ENCODE results near the gene SPRR2E.
"Not testable (repeated sequence)": the region's sequence is repeated elsewhere in the genome, so short reads cannot be mapped to it uniquely, and the experiment has no call there.

The SPRR2E gene

DNA sequence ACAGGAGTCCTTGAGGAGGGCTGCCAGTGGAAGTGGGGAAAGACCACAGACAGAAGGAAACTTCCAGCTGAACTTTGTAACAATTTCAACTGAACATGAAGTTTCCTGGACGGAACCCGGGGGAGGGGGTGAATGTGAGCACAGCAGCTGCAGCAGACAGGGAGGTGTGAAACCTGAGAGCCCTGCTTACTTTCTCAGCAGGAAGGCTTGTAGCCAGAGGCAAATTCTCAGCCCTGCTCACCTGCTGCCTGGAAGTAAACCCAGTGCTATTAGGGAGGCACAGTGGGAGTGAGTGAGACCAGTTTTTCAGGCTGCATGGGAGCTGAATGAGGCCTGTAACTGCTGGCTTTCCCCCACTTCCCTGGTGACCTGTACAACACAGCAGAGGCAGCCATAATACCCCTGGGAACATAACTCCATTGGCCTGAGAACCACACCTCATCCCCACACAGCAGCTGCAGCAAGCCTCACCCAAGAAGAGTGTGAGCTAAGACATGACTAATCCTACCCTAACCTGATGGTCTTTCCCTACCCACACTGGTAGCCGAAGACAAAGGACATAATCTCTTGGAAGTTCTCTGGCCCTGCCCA is 28.6 kb upstream of the SPRR2E start:
- DNase-seq (ENCODE audit: low read depth, low spot score): no peak
- Histone ChIP-seq H3K4me3 (no peak overlapping the region), H3K27ac (no peak overlapping the region), H3K9me3 (ENCODE audit: low read depth, low read length) (no peaks in the 10 kb centered on the region), H3K36me3 (ENCODE audit: insufficient read depth, low read length) (no peaks in the 10 kb centered on the region), H3K9ac (ENCODE audit: insufficient read length) (no peak overlapping the region)
- TF ChIP-seq EZH2 (IDR thresholded peaks at IDR 0.05) (no peak), FOXP2 (optimal IDR thresholded peaks at IDR 0.05; ENCODE audit: control extremely low read depth, extremely low read length, insufficient read depth) (no peak), POLR2AphosphoS5 (IDR thresholded peaks at IDR 0.05; ENCODE audit: borderline replicate concordance, low read depth, low read length) (no peak)

DNA sequence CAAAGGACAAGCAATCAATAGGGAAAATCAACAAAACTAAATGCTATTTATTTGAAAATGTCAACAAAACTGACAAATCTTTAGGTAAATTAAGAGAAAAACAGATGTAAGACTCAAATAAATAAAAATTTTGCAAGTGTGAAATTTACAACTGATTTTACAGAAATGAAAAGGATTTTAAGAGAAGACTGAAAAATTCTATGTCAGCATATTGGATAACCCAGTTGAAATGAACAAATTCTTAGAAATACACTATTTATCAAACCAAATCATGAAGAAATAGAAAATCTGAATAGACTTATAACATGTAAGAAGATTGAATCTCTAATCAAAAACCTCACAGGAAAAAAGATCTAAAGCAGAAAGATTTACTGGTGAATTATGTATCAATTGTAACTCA is 26.6 kb upstream of the SPRR2E start:
- H3K9ac ChIP-seq (ENCODE audit: insufficient read length): no peak overlapping the region
- TF ChIP-seq POLR2AphosphoS5 (IDR thresholded peaks at IDR 0.05; ENCODE audit: borderline replicate concordance, low read depth, low read length): no peak
- TF ChIP-seq FOXP2 (optimal IDR thresholded peaks at IDR 0.05; ENCODE audit: control extremely low read depth, extremely low read length, insufficient read depth): no peak
- TF ChIP-seq EZH2 (IDR thresholded peaks at IDR 0.05): no peak
- DNase-seq (ENCODE audit: low read depth, low spot score): no peak
- no peaks in the 10 kb centered on the region for H3K36me3 ChIP-seq (ENCODE audit: insufficient read depth, low read length)
- H3K4me3 ChIP-seq: no peak overlapping the region
- H3K9me3 ChIP-seq (ENCODE audit: low read depth, low read length): no peaks in the 10 kb centered on the region
- H3K27ac ChIP-seq: no peak overlapping the region

DNA sequence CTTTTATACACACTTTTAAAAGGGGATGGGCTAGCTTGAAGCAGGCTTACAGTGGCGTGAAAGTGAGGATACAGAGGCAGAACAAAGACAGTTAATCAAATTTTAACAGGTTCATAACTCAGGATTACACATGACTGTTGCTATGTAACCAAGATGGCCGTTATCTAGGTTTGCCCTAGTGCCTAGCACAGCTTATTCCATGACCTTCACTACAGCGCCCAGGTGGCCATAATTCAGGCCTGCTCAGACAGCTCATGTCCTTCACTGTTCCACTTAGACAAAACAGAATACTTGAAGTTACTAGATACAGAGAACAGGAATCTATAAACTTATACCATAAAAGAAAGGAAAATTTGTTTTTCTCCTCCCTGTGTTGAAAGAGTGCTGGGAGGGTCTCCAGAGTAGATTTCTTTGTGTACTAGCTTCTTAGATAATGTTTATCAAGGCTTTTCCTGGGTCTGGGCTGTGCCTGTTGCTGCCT is 25.2 kb upstream of the SPRR2E start:
- H3K36me3 ChIP-seq (ENCODE audit: insufficient read depth, low read length): no peaks in the 10 kb centered on the region
- no peaks in the 10 kb centered on the region for H3K9me3 ChIP-seq (ENCODE audit: low read depth, low read length)
- TF ChIP-seq EZH2 (IDR thresholded peaks at IDR 0.05) (no peak), POLR2AphosphoS5 (IDR thresholded peaks at IDR 0.05; ENCODE audit: borderline replicate concordance, low read depth, low read length) (no peak), FOXP2 (optimal IDR thresholded peaks at IDR 0.05; ENCODE audit: control extremely low read depth, extremely low read length, insufficient read depth) (no peak)
- no peak for DNase-seq (ENCODE audit: low read depth, low spot score)
- H3K27ac ChIP-seq: no peak overlapping the region
- H3K9ac ChIP-seq (ENCODE audit: insufficient read length): no peak overlapping the region
- no peak overlapping the region for H3K4me3 ChIP-seq

DNA sequence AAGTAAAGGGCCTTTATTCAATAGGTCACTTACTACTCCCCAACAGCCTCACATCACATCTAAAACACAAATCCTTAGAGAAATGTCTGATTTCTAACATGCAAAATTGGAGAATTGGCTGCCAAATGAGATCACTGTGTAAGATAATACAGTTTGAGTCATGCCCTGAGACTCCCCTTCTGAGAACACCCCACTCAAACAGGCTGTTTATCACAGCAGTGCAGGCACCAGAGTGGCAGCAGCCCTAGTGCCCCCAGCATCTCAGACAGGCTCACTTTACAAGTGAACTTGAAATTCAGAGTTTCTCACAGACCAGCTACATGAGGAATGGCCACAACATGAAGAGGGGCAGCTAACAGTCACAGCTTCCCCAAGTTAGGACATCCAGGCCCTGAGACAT is 20.9 kb upstream of the SPRR2E start:
- H3K27ac ChIP-seq; H3K4me3 ChIP-seq; H3K9ac ChIP-seq (ENCODE audit: insufficient read length); DNase-seq (ENCODE audit: low read depth, low spot score); H3K36me3 ChIP-seq (ENCODE audit: insufficient read depth, low read length); H3K9me3 ChIP-seq (ENCODE audit: low read depth, low read length): not testable (repeated sequence)

DNA sequence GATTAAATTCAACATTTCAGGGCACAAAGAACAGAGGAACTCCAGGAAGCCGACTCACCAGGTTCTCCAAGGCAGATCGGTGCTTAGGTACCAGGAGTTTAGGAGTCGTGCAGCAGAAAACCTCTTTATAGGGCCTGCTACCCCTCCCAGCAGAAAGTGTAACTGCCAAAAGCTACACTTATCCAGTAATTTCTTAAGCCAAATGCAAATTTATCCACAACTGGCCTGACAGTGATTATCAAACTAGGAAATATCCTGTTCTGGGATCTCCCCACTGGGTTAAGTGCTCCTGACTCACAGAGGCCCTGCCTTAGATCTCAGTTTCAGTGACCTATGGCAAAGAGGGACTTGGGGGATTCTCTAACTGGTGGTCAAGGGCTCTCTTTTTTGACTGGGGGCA is 19.1 kb upstream of the SPRR2E start, which contains the start of gene SPRR2F:
Gene SPRR2F, minus strand, starts transcription at position 101 of the 400 bp plus-strand sequence. CDS start 783 bp downstream, outside the sequence.
- Histone ChIP-seq H3K9ac (ENCODE audit: insufficient read length) (no peak within 1 kb of the TSS), H3K9me3 (ENCODE audit: low read depth, low read length) (no peaks in the 10 kb centered on the region), H3K27ac (no peak within 1 kb of the TSS), H3K36me3 (ENCODE audit: insufficient read depth, low read length) (no peaks in the 10 kb centered on the region), H3K4me3 (no peak within 1 kb of the TSS)
- no peak for TF ChIP-seq FOXP2 (optimal IDR thresholded peaks at IDR 0.05; ENCODE audit: control extremely low read depth, extremely low read length, insufficient read depth)
- TF ChIP-seq EZH2 (IDR thresholded peaks at IDR 0.05): no peak
- TF ChIP-seq POLR2AphosphoS5 (IDR thresholded peaks at IDR 0.05; ENCODE audit: borderline replicate concordance, low read depth, low read length): no peak
- DNase-seq (ENCODE audit: low read depth, low spot score): no peak

DNA sequence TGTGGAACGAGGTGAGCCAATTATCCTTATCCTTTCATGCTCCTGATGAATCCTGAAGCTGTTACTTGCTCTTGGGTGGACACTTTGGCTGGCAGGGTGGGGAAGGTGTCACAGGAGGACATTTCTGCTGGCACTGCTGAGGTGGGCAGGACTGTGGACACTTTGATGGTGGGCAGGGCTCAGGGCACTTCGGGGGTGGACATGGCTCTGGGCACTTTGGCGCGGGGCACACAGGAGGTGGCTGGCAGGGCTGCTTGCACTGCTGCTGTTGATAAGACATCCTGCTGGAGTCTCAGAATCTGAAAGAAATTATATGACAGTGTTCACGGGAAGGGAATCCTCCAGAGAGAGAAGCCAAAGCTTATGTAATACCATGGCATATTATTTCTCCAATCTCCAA is 18.1 kb upstream of the SPRR2E start:
- not testable (repeated sequence) for H3K9me3 ChIP-seq (ENCODE audit: low read depth, low read length); H3K36me3 ChIP-seq (ENCODE audit: insufficient read depth, low read length); H3K9ac ChIP-seq (ENCODE audit: insufficient read length); H3K4me3 ChIP-seq; H3K27ac ChIP-seq; DNase-seq (ENCODE audit: low read depth, low spot score)

- Histone ChIP-seq H3K36me3 (ENCODE audit: insufficient read depth, low read length) (no peaks in the 10 kb centered on the region), H3K27ac (no peak overlapping the region), H3K9me3 (ENCODE audit: low read depth, low read length) (no peaks in the 10 kb centered on the region), H3K4me3 (no peak overlapping the region), H3K9ac (ENCODE audit: insufficient read length) (no peak overlapping the region)
- TF ChIP-seq POLR2AphosphoS5 (IDR thresholded peaks at IDR 0.05; ENCODE audit: borderline replicate concordance, low read depth, low read length) (no peak), EZH2 (IDR thresholded peaks at IDR 0.05) (no peak), FOXP2 (optimal IDR thresholded peaks at IDR 0.05; ENCODE audit: control extremely low read depth, extremely low read length, insufficient read depth) (no peak)
- DNase-seq (ENCODE audit: low read depth, low spot score): no peak
Measured at GRCh38 chr1:153100245-153100644, 5.9 kb upstream of the SPRR2E start.

GRCh38 chr1:153099461-153100045 is 5.2 kb upstream of the SPRR2E start:
- Histone ChIP-seq H3K36me3 (ENCODE audit: insufficient read depth, low read length) (no peaks in the 10 kb centered on the region), H3K27ac (no peak overlapping the region), H3K4me3 (no peak overlapping the region), H3K9ac (ENCODE audit: insufficient read length) (no peak overlapping the region), H3K9me3 (ENCODE audit: low read depth, low read length) (no peaks in the 10 kb centered on the region)
- DNase-seq (ENCODE audit: low read depth, low spot score): no peak
- TF ChIP-seq EZH2 (IDR thresholded peaks at IDR 0.05) (no peak), POLR2AphosphoS5 (IDR thresholded peaks at IDR 0.05; ENCODE audit: borderline replicate concordance, low read depth, low read length) (no peak), FOXP2 (optimal IDR thresholded peaks at IDR 0.05; ENCODE audit: control extremely low read depth, extremely low read length, insufficient read depth) (no peak)

DNA sequence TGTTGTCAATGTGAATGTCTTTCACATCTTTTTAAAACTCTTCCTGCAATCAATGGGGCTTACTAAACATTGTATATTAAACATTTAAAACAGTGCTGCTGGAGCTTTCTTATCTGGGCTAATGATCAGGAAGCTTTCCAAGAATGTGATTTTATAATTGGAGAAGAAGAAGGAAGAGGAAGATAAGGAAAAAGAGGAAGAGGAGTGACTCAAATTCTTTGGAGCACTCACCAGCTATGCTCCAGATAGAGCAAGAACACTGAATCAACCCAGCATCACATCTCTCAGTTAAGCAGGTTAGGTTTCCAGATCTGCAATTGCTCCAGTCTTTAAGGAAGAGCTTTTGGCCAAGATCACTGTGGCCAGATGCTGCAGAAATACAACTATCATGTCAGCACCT is 1.4 kb upstream of the SPRR2E start:
- no peak for TF ChIP-seq POLR2AphosphoS5 (IDR thresholded peaks at IDR 0.05; ENCODE audit: borderline replicate concordance, low read depth, low read length)
- no peak for TF ChIP-seq FOXP2 (optimal IDR thresholded peaks at IDR 0.05; ENCODE audit: control extremely low read depth, extremely low read length, insufficient read depth)
- TF ChIP-seq EZH2 (IDR thresholded peaks at IDR 0.05): no peak
- no peak overlapping the region for H3K27ac ChIP-seq
- no peak overlapping the region for H3K4me3 ChIP-seq
- H3K9me3 ChIP-seq (ENCODE audit: low read depth, low read length): no peaks in the 10 kb centered on the region
- no peak for DNase-seq (ENCODE audit: low read depth, low spot score)
- H3K36me3 ChIP-seq (ENCODE audit: insufficient read depth, low read length): no peaks in the 10 kb centered on the region
- H3K9ac ChIP-seq (ENCODE audit: insufficient read length): no peak overlapping the region
